Endothelial cell of coronary artery (primary cell): ENCODE measurements around the gene CDK5RAP2. TPM values are rescaled to one million over a fixed set of nuclear protein-coding genes. Genes with fewer than 3 reads are reported as not detected.

Experiments used
- total RNA-seq: library from RNA; depleted of rRNA; stranded (reverse); fragments of >200 nt; gene quantifications from 2 replicates; pipeline ENCODE4 v1.2.3, GENCODE V29; 2014

The CDK5RAP2 gene
- 25.2 and 28.8 TPM in 2 replicates for total RNA-seq

GRCh38 chr9:120580051-120580896, at the start of gene CDK5RAP2:
TSS of gene CDK5RAP2 (minus strand) at chr9:120580167. CDS start at chr9:120579978, 189 bp downstream.

Other genes starting within 250 kb of the CDK5RAP2 start
- 6.6 and 7.8 TPM in 2 replicates for gene MEGF9, start 134.3 kb upstream of the CDK5RAP2 start, total RNA-seq
- 28.8 and 38.7 TPM in 2 replicates for gene FBXW2, start 213.2 kb upstream of the CDK5RAP2 start, total RNA-seq